ENCODE measurements around the gene CPEB4.

DNA sequence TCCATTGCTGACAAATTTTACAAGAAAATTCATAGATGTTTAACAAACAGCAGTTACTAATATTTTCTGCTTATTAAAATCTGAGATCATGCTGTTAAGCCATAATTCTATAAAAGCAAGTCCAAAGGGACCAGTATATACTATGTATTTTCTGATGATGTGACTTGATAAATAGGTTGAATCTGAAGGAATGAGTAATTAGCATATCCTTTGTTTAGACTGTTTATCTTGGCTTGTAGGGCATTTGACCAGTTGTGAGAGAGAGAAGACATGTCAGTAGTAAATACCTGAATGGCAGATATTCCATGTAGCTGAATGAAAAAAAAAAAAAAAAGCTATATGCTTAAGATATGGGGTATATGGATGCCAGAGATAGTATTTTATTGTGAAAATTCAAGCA, 14.6 kb downstream of the CPEB4 start:
- no peak for TF ChIP-seq GATA2 (IDR thresholded peaks at IDR 0.05; ENCODE audit: low read depth, low read length)
- TF ChIP-seq GATA3 (IDR thresholded peaks at IDR 0.05; ENCODE audit: low read depth, low read length) = no peak

Data from SH-SY5Y (cell line).